Measurements from ENCODE around the gene RAP1A. TPM values are rescaled to one million over a fixed set of nuclear protein-coding genes. Genes with fewer than 3 reads are reported as not detected.

Gene RAP1A
- polyA plus RNA-seq, 1 of the 3 experiments (the other 2 are of a cell fraction), result 17.7 TPM

GRCh38 chr1:111595807-111596206 is 23.8 kb upstream of the RAP1A start:
- H3K27ac ChIP-seq (ENCODE audit: low read depth in 2 of 2, low read length in 1 of 2), result no peak overlapping the region
- peaks cover 10% of the 10 kb centered on the region for H3F3A ChIP-seq (replicated peaks; ENCODE audit: insufficient read depth)
- H2AFZ ChIP-seq (ENCODE audit: low read depth), result no peak overlapping the region
- no peak for DNase-seq
- H3K4me3 ChIP-seq (ENCODE audit: low read depth in 2 of 2, low read length in 1 of 2), result no peak overlapping the region
- no peaks in the 10 kb centered on the region for H4K20me1 ChIP-seq (ENCODE audit: insufficient read depth)
- ChIA-PET POLR2A (no interaction called here), CTCF (no interaction called here)
- no peaks in the 10 kb centered on the region for H3K9me2 ChIP-seq
- no peak for TF ChIP-seq GABPA (IDR thresholded peaks at IDR 0.05; ENCODE audit: low read depth)
- no peak for TF ChIP-seq RFX5 (IDR thresholded peaks at IDR 0.05; ENCODE audit: low read length)
- no peak for TF ChIP-seq SMC3 (IDR thresholded peaks at IDR 0.05; ENCODE audit: low read depth, low read length)
- no peak for TF ChIP-seq FOXM1 (IDR thresholded peaks at IDR 0.05; ENCODE audit: low read depth)
- TF ChIP-seq NFIC (IDR thresholded peaks at IDR 0.05; ENCODE audit: borderline replicate concordance), result no peak
- no peak for TF ChIP-seq ELF1 (IDR thresholded peaks at IDR 0.05)
- TF ChIP-seq POLR2AphosphoS5 (IDR thresholded peaks at IDR 0.05; ENCODE audit: low read depth, low read length), result no peak
- no peak for TF ChIP-seq MEF2A (IDR thresholded peaks at IDR 0.05; ENCODE audit: borderline replicate concordance, low read depth)
- TF ChIP-seq RCOR1 (IDR thresholded peaks at IDR 0.05; ENCODE audit: low read length), result no peak
- no peak for TF ChIP-seq RAD21 (IDR thresholded peaks at IDR 0.05; ENCODE audit: low read length)
- TF ChIP-seq NRF1 (IDR thresholded peaks at IDR 0.05; ENCODE audit: low read depth, low read length), result no peak
- no peak for TF ChIP-seq TEAD4 (IDR thresholded peaks at IDR 0.05; ENCODE audit: borderline replicate concordance, insufficient read depth)
- no peak for TF ChIP-seq SIN3A (IDR thresholded peaks at IDR 0.05; ENCODE audit: borderline replicate concordance, low read depth, low read length)
- no peak for TF ChIP-seq TCF12 (IDR thresholded peaks at IDR 0.05)
- TF ChIP-seq, protein P1, sequence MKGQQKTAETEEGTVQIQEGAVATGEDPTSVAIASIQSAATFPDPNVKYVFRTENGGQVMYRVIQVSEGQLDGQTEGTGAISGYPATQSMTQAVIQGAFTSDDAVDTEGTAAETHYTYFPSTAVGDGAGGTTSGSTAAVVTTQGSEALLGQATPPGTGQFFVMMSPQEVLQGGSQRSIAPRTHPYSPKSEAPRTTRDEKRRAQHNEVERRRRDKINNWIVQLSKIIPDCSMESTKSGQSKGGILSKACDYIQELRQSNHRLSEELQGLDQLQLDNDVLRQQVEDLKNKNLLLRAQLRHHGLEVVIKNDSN (IDR thresholded peaks at IDR 0.05; ENCODE audit: borderline replicate concordance, low read depth), result no peak
- no peak for TF ChIP-seq GATA2 (CRISPR knock-in tag; IDR thresholded peaks at IDR 0.05)
- TF ChIP-seq RXRA (IDR thresholded peaks at IDR 0.05; ENCODE audit: borderline replicate concordance, low read depth), result no peak
- no peak for TF ChIP-seq EP300 (IDR thresholded peaks at IDR 0.05; ENCODE audit: borderline replicate concordance in 1 of 2, low read depth in 1 of 2, low read length in 1 of 2)
- no peak for TF ChIP-seq CHD2 (IDR thresholded peaks at IDR 0.05; ENCODE audit: low read length, partially characterized antibody)
- TF ChIP-seq EZH2phosphoT487 (IDR thresholded peaks at IDR 0.05; ENCODE audit: borderline replicate concordance, low read depth), result no peak
- WGBS (ENCODE audit: low lambda C conversion rate), result 78% methylated on average over 1 of the region's 1 CpG
- no peak overlapping the region for H3K4me2 ChIP-seq
- no peaks in the 10 kb centered on the region for H3K79me2 ChIP-seq (ENCODE audit: insufficient read depth)
- H3K9ac ChIP-seq, result no peak overlapping the region
- peaks cover 0 to 4% of the 10 kb centered on the region in 2 experiments for H3K36me3 ChIP-seq (replicated peaks in 1 of 2; ENCODE audit: control insufficient read depth in 1 of 2, insufficient read depth in 2 of 2, low read length in 1 of 2)
- H3K9me3 ChIP-seq, result no peaks in the 10 kb centered on the region
- H3K4me1 ChIP-seq (ENCODE audit: control insufficient read depth in 1 of 2, insufficient read depth in 2 of 2, low read depth in 1 of 2, low read length in 1 of 2), result peaks cover 15 to 16% of the 10 kb centered on the region in 2 experiments; a peak in 3 of 4 replicates
- no peaks in the 10 kb centered on the region for H3K27me3 ChIP-seq (ENCODE audit: insufficient read depth)

DNA sequence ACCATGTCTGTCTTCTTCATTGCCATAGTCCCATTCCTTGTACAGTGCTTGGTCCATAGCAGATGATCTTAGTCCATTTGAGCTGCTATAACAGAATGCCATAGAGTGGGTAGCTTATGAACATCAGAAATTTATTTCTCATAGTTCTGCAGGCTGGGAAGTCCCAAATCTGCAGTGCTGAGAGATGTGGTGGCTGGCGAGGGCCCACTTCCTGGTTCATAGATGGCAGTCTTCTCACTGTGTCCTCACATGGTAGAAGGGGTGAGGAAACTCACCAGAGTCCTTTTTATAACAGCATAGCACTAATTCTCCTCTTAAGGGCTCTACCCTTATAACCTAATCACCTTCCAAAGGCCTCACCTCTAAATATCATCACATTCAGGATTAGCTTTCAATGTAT is 23.1 kb upstream of the RAP1A start:
- no peak overlapping the region for H3K9ac ChIP-seq
- H3K9me3 ChIP-seq, result no peaks in the 10 kb centered on the region
- no peaks in the 10 kb centered on the region for H3K9me2 ChIP-seq
- no peak overlapping the region for H3K4me2 ChIP-seq
- CTCF ChIA-PET, result no interaction called here
- DNase-seq, result no peak
- H2AFZ ChIP-seq (ENCODE audit: low read depth), result no peak overlapping the region
- H3K4me1 ChIP-seq (ENCODE audit: control insufficient read depth in 1 of 2, insufficient read depth in 2 of 2, low read depth in 1 of 2, low read length in 1 of 2), result peaks cover 15 to 16% of the 10 kb centered on the region in 2 experiments; a peak in 3 of 4 replicates
- H4K20me1 ChIP-seq (ENCODE audit: insufficient read depth), result no peaks in the 10 kb centered on the region
- POLR2A ChIA-PET, result no interaction called here
- no peak overlapping the region for H3K4me3 ChIP-seq (ENCODE audit: low read depth in 2 of 2, low read length in 1 of 2)
- H3K27ac ChIP-seq (ENCODE audit: low read depth in 2 of 2, low read length in 1 of 2), result no peak overlapping the region
- H3K79me2 ChIP-seq (ENCODE audit: insufficient read depth), result no peaks in the 10 kb centered on the region
- peaks cover 4% of the 10 kb centered on the region for H3F3A ChIP-seq (replicated peaks; ENCODE audit: insufficient read depth)
- WGBS (ENCODE audit: low lambda C conversion rate), result 100% methylated on average over 1 of the region's 1 CpG
- no peaks in the 10 kb centered on the region for H3K27me3 ChIP-seq (ENCODE audit: insufficient read depth)
- peaks cover 0 to 4% of the 10 kb centered on the region in 2 experiments for H3K36me3 ChIP-seq (replicated peaks in 1 of 2; ENCODE audit: control insufficient read depth in 1 of 2, insufficient read depth in 2 of 2, low read length in 1 of 2)
- no peak for TF ChIP-seq MEF2A (IDR thresholded peaks at IDR 0.05; ENCODE audit: borderline replicate concordance, low read depth)
- no peak for TF ChIP-seq CTCF (IDR thresholded peaks at IDR 0.05)
- TF ChIP-seq NRF1 (IDR thresholded peaks at IDR 0.05; ENCODE audit: low read depth, low read length), result no peak
- TF ChIP-seq CHD2 (IDR thresholded peaks at IDR 0.05; ENCODE audit: low read length, partially characterized antibody), result no peak
- no peak for TF ChIP-seq FOSL2 (IDR thresholded peaks at IDR 0.05; ENCODE audit: borderline replicate concordance, low read depth)
- no peak for TF ChIP-seq EZH2phosphoT487 (IDR thresholded peaks at IDR 0.05; ENCODE audit: borderline replicate concordance, low read depth)
- no peak for TF ChIP-seq POLR2AphosphoS5 (IDR thresholded peaks at IDR 0.05; ENCODE audit: low read depth, low read length)
- TF ChIP-seq TCF12 (IDR thresholded peaks at IDR 0.05), result no peak
- no peak for TF ChIP-seq RCOR1 (IDR thresholded peaks at IDR 0.05; ENCODE audit: low read length)
- TF ChIP-seq YY1 (IDR thresholded peaks at IDR 0.05; ENCODE audit: low read depth), result no peak
- TF ChIP-seq, protein P2, sequence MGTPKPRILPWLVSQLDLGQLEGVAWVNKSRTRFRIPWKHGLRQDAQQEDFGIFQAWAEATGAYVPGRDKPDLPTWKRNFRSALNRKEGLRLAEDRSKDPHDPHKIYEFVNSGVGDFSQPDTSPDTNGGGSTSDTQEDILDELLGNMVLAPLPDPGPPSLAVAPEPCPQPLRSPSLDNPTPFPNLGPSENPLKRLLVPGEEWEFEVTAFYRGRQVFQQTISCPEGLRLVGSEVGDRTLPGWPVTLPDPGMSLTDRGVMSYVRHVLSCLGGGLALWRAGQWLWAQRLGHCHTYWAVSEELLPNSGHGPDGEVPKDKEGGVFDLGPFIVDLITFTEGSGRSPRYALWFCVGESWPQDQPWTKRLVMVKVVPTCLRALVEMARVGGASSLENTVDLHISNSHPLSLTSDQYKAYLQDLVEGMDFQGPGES (IDR thresholded peaks at IDR 0.05; ENCODE audit: low read depth, low read length), result no peak
- TF ChIP-seq, protein P3, sequence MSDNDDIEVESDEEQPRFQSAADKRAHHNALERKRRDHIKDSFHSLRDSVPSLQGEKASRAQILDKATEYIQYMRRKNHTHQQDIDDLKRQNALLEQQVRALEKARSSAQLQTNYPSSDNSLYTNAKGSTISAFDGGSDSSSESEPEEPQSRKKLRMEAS (IDR thresholded peaks at IDR 0.05; ENCODE audit: low read depth), result no peak
- TF ChIP-seq MXI1 (IDR thresholded peaks at IDR 0.05; ENCODE audit: low read depth, low read length), result no peak
- TF ChIP-seq RXRA (IDR thresholded peaks at IDR 0.05; ENCODE audit: borderline replicate concordance, low read depth), result no peak
- no peak for TF ChIP-seq GABPA (IDR thresholded peaks at IDR 0.05; ENCODE audit: low read depth)
- no peak for TF ChIP-seq JUND (IDR thresholded peaks at IDR 0.05)
